GM18907 (cell line): ENCODE results near the gene MAP3K19.
"Not testable (repeated sequence)": the region's sequence is repeated elsewhere in the genome, so short reads cannot be mapped to it uniquely, and the experiment has no call there.

Experiments
- ATAC-seq: cut with Tn5 transposase; IDR thresholded peaks from one replicate; pipeline ENCODE4 v1.9.1; 2021; ENCODE audit warnings: mild to moderate bottlenecking, moderate library complexity; ENCODE audit not compliant: unreplicated experiment

MAP3K19 gene, protein sequence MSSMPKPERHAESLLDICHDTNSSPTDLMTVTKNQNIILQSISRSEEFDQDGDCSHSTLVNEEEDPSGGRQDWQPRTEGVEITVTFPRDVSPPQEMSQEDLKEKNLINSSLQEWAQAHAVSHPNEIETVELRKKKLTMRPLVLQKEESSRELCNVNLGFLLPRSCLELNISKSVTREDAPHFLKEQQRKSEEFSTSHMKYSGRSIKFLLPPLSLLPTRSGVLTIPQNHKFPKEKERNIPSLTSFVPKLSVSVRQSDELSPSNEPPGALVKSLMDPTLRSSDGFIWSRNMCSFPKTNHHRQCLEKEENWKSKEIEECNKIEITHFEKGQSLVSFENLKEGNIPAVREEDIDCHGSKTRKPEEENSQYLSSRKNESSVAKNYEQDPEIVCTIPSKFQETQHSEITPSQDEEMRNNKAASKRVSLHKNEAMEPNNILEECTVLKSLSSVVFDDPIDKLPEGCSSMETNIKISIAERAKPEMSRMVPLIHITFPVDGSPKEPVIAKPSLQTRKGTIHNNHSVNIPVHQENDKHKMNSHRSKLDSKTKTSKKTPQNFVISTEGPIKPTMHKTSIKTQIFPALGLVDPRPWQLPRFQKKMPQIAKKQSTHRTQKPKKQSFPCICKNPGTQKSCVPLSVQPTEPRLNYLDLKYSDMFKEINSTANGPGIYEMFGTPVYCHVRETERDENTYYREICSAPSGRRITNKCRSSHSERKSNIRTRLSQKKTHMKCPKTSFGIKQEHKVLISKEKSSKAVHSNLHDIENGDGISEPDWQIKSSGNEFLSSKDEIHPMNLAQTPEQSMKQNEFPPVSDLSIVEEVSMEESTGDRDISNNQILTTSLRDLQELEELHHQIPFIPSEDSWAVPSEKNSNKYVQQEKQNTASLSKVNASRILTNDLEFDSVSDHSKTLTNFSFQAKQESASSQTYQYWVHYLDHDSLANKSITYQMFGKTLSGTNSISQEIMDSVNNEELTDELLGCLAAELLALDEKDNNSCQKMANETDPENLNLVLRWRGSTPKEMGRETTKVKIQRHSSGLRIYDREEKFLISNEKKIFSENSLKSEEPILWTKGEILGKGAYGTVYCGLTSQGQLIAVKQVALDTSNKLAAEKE (N-terminal part only)

GRCh38 chr2:135047300-135047699 is at the start of gene MAP3K19:
Gene MAP3K19 (minus strand): TSS chr2:135047447. CDS start chr2:135024647, 22,800 bp downstream.
- ATAC-seq, result no peak

GRCh38 chr2:135096665-135097446 is 49.6 kb upstream of the MAP3K19 start:
- ATAC-seq, result no peak

GRCh38 chr2:135095591-135095990 is 48.3 kb upstream of the MAP3K19 start:
- no peak for ATAC-seq

DNA sequence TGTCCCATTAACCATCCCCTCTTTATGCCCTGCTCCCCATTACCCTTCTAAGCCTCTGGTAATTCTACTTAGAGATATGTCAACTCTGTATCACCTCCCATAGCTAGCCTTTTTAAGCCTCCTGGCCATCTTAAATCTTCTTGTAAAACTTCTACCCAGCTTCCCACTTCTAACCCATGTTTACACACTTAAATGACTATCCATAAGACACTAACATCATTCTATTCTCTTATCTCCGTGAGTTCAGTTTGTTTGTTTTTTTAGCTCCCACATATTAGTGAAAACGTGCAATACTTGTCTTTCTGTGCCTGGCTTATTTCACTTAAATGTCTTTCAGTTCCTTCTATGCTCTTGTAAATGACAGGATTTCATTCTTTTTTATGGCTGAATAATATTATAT is 47.3 kb upstream of the MAP3K19 start:
- no peak for ATAC-seq

DNA sequence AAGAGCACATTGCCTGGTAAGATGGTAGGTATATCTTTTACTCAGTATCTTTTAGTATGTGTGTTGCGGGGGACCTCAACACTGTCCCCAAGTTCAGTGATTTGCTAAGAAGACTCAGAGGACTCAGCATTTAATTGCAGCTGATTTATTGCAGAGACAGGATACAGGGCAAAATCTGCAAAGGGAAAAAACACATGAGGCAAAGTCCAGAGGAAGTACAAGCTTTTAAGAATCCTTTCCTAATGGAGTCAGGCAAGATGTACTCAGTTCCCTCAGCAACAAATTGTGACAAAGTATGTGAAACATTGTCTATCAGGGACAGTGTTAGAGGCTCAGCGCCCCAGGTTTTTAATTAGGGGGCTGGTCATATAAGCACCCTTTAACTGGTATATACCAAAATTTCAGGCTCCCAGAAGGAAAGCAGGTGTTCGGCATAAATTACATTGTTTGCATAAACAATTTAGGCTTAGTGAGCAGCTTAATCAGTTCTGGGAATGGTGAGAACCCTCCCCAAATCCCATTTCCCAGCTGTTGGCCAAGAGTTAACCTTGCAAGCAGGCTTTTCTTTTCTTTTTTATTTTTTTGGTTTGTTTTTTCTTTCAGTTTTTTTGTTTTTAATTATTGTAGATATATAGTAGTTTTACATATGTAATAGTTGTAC is 46.6 kb upstream of the MAP3K19 start:
- no peak for ATAC-seq

GRCh38 chr2:135093193-135093592 is 45.9 kb upstream of the MAP3K19 start:
- no peak for ATAC-seq

- no peak for ATAC-seq
Observed at GRCh38 chr2:135091681-135092080, 44.4 kb upstream of the MAP3K19 start.

- ATAC-seq, result not testable (repeated sequence)
Observed at GRCh38 chr2:135089597-135089996, 42.4 kb upstream of the MAP3K19 start.

- no peak for ATAC-seq
Observed at GRCh38 chr2:135086222-135086621, 39.0 kb upstream of the MAP3K19 start.

- ATAC-seq, result no peak
Observed at GRCh38 chr2:135078417-135078816, 31.2 kb upstream of the MAP3K19 start.

DNA sequence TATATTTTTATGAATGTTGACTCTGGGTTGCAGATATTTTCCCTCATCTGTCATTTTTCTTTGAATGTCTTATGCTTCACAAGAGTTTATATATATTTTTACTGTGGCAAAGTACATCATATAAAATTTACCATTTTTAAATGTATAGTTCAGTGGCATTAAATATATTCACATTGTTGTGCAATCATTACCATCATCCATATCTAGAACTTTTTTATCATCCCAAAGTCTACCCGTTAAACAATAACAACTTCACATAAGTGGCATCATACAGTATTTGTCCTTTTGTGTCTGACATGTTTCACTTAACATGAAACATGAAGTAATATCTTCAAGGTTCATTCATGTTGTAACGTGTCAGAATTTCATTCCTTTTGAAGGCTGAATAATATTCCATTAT is 29.3 kb upstream of the MAP3K19 start:
- ATAC-seq, result no peak

GRCh38 chr2:135074216-135074615 is 27.0 kb upstream of the MAP3K19 start:
- ATAC-seq, result no peak

GRCh38 chr2:135072125-135072997 is 25.1 kb upstream of the MAP3K19 start:
- no peak for ATAC-seq

DNA sequence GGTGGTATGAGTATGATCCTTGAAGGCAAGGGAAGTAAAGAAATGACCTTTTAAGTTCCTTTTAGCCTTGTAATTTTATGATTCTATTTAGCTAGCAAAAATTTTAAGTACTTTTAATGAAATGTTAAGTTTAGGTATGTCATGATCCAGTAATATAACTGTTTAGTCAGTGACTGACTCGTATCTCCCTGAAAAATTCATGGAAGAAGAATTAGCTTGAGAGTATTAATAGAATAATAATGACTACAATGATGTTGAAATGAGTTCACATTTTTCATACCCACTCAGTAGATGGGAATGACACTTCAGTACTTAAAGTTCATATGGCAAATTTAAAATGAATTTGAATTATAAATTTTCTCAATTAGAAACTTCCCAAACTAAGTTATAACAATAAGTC is 19.5 kb upstream of the MAP3K19 start:
- ATAC-seq, result no peak

DNA sequence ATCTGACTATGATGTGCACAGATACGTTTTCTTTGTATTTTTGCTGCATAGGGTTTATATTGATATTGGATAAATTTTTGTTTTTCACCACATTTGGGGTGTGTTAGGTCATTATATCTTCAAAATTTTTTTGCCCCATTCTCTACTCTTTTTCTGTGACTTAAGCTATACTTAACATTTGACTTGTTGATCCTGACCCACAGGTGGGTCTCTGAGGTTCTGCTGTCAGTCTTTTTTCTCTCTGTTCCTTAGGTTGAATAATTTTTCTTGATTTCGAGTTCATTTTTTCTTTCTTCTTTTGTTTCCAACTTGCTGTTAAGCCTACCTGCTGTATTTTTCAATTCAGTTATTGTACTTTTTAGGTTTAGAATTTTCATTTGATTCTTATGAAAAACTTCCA is 16.9 kb upstream of the MAP3K19 start:
- ATAC-seq, result no peak

GRCh38 chr2:135063210-135063609 is 16.0 kb upstream of the MAP3K19 start:
- ATAC-seq, result no peak

DNA sequence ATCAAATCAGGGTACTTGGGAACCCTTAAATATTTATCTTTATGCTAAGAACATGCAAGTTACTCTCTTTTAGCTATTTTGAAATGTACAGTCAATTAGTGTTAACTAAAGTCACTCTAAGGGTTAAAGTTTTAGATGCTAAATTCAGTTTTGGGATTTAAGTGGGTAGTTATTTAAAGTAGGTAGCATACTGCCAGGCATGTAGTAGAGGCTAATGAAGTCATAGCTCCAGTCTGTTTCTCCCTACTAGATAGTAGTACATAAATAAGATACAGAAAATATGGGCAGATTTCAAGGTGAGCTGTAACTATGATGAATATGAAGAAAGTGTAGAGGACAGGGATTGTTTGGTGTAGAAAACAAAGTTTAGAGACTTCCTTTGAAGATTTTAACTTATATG is 12.3 kb upstream of the MAP3K19 start:
- ATAC-seq, result no peak

DNA sequence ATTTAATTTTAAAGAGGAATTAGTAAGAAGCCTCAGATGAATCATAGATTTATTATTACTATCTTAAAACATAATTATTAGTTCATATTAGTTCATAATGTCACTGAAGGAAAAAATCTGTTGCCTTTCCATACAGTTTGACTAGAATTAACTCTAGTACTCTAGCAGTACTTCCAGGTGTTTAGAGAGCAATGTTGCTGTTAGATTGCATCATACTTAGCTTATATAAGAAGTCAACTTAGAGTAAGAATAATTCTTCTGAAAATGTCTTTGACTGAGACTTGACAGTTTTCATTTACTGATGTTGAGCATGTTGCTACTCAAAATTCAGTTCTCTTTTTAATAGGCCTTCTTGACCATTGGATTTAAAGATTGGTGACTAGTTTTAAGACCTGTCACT is 9.5 kb upstream of the MAP3K19 start:
- ATAC-seq, result no peak

- no peak for ATAC-seq
Observed at GRCh38 chr2:135055182-135055786, 8.0 kb upstream of the MAP3K19 start.
